Gastroesophageal sphincter (tissue), 3 donors: ENCODE measurements around the gene SPSB2.

Source experiments
- EP300 ChIP-seq: sonication (generic); formaldehyde crosslinking; IDR thresholded peaks from one replicate; pipeline ENCODE4 v1.6.1; 2017; ENCODE audit warnings: antibody characterized with exemption, mild to moderate bottlenecking
- POLR2A ChIP-seq, 2 donors: fragments of 450-650 bp; IDR thresholded peaks; one replicate each; pipeline ENCODE4 v1.6.1; 2017; ENCODE audit warnings: antibody characterized with exemption in 2 of 2, mild to moderate bottlenecking in 2 of 2, moderate library complexity in 1 of 2
- TF ChIP-seq, protein P1 (sequence below), 4 experiments: fragments of 200-600 bp in 2 of 4; fragments of 450-650 bp in 2 of 4; sonication (generic) in 1 of 4; IDR thresholded peaks; one replicate each; pipeline ENCODE4 v1.5.1; 2017 to 2019; ENCODE audit warnings: antibody characterized with exemption in 4 of 4, mild to moderate bottlenecking in 2 of 4, moderate library complexity in 2 of 4

- TF ChIP-seq, protein P1, sequence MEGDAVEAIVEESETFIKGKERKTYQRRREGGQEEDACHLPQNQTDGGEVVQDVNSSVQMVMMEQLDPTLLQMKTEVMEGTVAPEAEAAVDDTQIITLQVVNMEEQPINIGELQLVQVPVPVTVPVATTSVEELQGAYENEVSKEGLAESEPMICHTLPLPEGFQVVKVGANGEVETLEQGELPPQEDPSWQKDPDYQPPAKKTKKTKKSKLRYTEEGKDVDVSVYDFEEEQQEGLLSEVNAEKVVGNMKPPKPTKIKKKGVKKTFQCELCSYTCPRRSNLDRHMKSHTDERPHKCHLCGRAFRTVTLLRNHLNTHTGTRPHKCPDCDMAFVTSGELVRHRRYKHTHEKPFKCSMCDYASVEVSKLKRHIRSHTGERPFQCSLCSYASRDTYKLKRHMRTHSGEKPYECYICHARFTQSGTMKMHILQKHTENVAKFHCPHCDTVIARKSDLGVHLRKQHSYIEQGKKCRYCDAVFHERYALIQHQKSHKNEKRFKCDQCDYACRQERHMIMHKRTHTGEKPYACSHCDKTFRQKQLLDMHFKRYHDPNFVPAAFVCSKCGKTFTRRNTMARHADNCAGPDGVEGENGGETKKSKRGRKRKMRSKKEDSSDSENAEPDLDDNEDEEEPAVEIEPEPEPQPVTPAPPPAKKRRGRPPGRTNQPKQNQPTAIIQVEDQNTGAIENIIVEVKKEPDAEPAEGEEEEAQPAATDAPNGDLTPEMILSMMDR (IDR thresholded peaks at IDR 0.05) = no peak
- TF ChIP-seq EP300 (no peak), POLR2A (IDR thresholded peaks at IDR 0.05) (no peak)
Observed at GRCh38 chr12:6833189-6833890, 39.8 kb downstream of the SPSB2 start.
